ENCODE measurements around the gene DNAH7. TPM values are rescaled to one million over a fixed set of nuclear protein-coding genes. Genes with fewer than 3 reads are reported as not detected.

The DNAH7 gene
- total and polyA plus RNA-seq, 9 donors = 0.30 to 27.3 (median 1.6) TPM

- Histone ChIP-seq H3K4me1 (ENCODE audit: insufficient read depth) (no peaks in the 10 kb centered on the region), H3K27me3 (no peaks in the 10 kb centered on the region), H3K36me3 (no peaks in the 10 kb centered on the region), H3K27ac (no peak overlapping the region), H3K9me3 (no peaks in the 10 kb centered on the region), H3K4me3 (no peak overlapping the region)
- WGBS, 3 donors = 85 to 89% (median 89%) methylated on average over 5 of the region's 5 CpGs
- intact Hi-C loops (cut with DNase I) = no loop called here
- no peak for DNase-seq
- TF ChIP-seq, protein P1, sequence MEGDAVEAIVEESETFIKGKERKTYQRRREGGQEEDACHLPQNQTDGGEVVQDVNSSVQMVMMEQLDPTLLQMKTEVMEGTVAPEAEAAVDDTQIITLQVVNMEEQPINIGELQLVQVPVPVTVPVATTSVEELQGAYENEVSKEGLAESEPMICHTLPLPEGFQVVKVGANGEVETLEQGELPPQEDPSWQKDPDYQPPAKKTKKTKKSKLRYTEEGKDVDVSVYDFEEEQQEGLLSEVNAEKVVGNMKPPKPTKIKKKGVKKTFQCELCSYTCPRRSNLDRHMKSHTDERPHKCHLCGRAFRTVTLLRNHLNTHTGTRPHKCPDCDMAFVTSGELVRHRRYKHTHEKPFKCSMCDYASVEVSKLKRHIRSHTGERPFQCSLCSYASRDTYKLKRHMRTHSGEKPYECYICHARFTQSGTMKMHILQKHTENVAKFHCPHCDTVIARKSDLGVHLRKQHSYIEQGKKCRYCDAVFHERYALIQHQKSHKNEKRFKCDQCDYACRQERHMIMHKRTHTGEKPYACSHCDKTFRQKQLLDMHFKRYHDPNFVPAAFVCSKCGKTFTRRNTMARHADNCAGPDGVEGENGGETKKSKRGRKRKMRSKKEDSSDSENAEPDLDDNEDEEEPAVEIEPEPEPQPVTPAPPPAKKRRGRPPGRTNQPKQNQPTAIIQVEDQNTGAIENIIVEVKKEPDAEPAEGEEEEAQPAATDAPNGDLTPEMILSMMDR (IDR thresholded peaks at IDR 0.05) = no peak
- TF ChIP-seq EP300 (IDR thresholded peaks at IDR 0.05) = no peak
- no peak for TF ChIP-seq POLR2A (IDR thresholded peaks at IDR 0.05)
Observed at GRCh38 chr2:195821566-195821932, 247.1 kb downstream of the DNAH7 start.

GRCh38 chr2:195820867-195821565, 247.6 kb downstream of the DNAH7 start:
- Histone ChIP-seq H3K27me3 (no peaks in the 10 kb centered on the region), H3K9me3 (no peaks in the 10 kb centered on the region), H3K36me3 (no peaks in the 10 kb centered on the region), H3K4me3 (no peak overlapping the region), H3K27ac (no peak overlapping the region), H3K4me1 (ENCODE audit: insufficient read depth) (no peaks in the 10 kb centered on the region)
- no peak for DNase-seq
- TF ChIP-seq POLR2A (IDR thresholded peaks at IDR 0.05) = no peak
- intact Hi-C loops (cut with DNase I) = no loop called here
- 88 to 97% (median 95%) methylated on average over 3 of the region's 3 CpGs for WGBS, 3 donors

DNA sequence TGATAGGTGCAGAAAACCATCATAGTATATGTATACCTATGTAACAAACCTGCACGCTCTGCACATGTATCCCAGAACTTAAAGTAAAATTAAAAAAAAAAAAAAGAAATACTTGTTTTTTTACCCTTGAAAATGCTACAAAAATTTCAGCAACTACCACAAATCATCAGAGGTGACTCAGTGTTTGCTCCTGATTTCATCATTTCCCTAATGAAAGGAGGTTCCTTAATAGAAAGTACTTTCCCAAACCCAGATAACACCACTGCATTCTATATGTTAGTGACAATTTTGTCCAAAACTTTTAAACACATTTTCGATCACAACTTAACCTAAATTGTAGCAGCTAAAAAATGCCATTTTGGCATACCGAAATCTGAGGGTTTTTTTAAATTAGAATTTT, 248.3 kb downstream of the DNAH7 start:
- Histone ChIP-seq H3K36me3 (no peaks in the 10 kb centered on the region), H3K4me3 (no peak overlapping the region), H3K4me1 (ENCODE audit: insufficient read depth) (no peaks in the 10 kb centered on the region), H3K27me3 (no peaks in the 10 kb centered on the region), H3K27ac (no peak overlapping the region), H3K9me3 (no peaks in the 10 kb centered on the region)
- no peak for TF ChIP-seq POLR2A (IDR thresholded peaks at IDR 0.05)
- TF ChIP-seq, protein P1 (IDR thresholded peaks at IDR 0.05) = no peak
- TF ChIP-seq EP300 (IDR thresholded peaks at IDR 0.05) = no peak
- no peak for DNase-seq
- WGBS, 3 donors = 97 to 98% (median 97%) methylated on average over 3 of the region's 3 CpGs
- intact Hi-C loops (cut with DNase I) = no loop called here

- Histone ChIP-seq H3K27ac (no peak overlapping the region), H3K27me3 (no peaks in the 10 kb centered on the region), H3K9me3 (no peaks in the 10 kb centered on the region), H3K4me3 (no peak overlapping the region), H3K4me1 (ENCODE audit: insufficient read depth) (no peaks in the 10 kb centered on the region), H3K36me3 (no peaks in the 10 kb centered on the region)
- TF ChIP-seq EP300 (IDR thresholded peaks at IDR 0.05) = no peak
- TF ChIP-seq POLR2A (IDR thresholded peaks at IDR 0.05) = no peak
- TF ChIP-seq, protein P1 (IDR thresholded peaks at IDR 0.05) = no peak
- DNase-seq = no peak
- WGBS, 3 donors = 80 to 84% (median 82%) methylated on average over 1 of the region's 1 CpG
- intact Hi-C loops (cut with DNase I) = no loop called here
Observed at GRCh38 chr2:195819276-195819675, 249.4 kb downstream of the DNAH7 start.

DNA sequence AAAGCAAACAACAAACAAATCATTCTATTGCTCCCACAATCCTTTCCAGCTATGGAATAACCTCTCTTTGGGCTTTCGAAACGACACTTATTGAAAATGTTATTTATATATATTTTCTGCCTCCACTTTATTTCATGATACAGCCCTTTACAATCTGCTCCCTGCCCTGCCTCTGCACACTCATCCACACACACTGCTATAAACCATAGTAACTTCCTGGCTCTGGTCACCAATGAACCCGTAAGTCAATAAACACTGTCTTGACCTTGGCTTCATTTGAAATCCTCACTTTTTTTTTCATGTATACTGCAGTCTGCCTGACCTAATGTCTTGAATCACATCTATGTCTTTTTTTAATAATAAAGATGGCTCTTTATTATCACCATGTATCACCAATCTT, 250.1 kb downstream of the DNAH7 start:
- Histone ChIP-seq H3K9me3 (no peaks in the 10 kb centered on the region), H3K27ac (no peak overlapping the region), H3K36me3 (no peaks in the 10 kb centered on the region), H3K4me1 (ENCODE audit: insufficient read depth) (no peaks in the 10 kb centered on the region), H3K4me3 (no peak overlapping the region), H3K27me3 (no peaks in the 10 kb centered on the region)
- 62 to 73% (median 66%) methylated on average over 3 of the region's 3 CpGs for WGBS, 3 donors
- intact Hi-C loops (cut with DNase I) = no loop called here
- DNase-seq = no peak
- TF ChIP-seq EP300 (IDR thresholded peaks at IDR 0.05) (no peak), POLR2A (IDR thresholded peaks at IDR 0.05) (no peak)
- TF ChIP-seq, protein P1 (IDR thresholded peaks at IDR 0.05) = no peak

All from ovary (tissue), 9 donors.